ENCODE measurements around the gene IL15RA.

IL15RA gene

GRCh38 chr10:5943536-5943935 is 33.8 kb downstream of the IL15RA start:
- no peak for TF ChIP-seq ZFX (IDR thresholded peaks at IDR 0.05; ENCODE audit: borderline replicate concordance)
- TF ChIP-seq CTCF (IDR thresholded peaks at IDR 0.05): no peak
- no peak overlapping the region for H3K27ac ChIP-seq

GRCh38 chr10:5942474-5942873 is 34.9 kb downstream of the IL15RA start:
- no peak overlapping the region for H3K27ac ChIP-seq
- no peak for TF ChIP-seq ZFX (IDR thresholded peaks at IDR 0.05; ENCODE audit: borderline replicate concordance)

GRCh38 chr10:5942001-5942400 is 35.3 kb downstream of the IL15RA start:
- no peak overlapping the region for H3K27ac ChIP-seq
- no peak for TF ChIP-seq CTCF (IDR thresholded peaks at IDR 0.05)
- TF ChIP-seq ZFX (IDR thresholded peaks at IDR 0.05; ENCODE audit: borderline replicate concordance): no peak

- no peak overlapping the region for H3K27ac ChIP-seq
- TF ChIP-seq ZFX (IDR thresholded peaks at IDR 0.05; ENCODE audit: borderline replicate concordance) (no peak), CTCF (IDR thresholded peaks at IDR 0.05) (no peak)
Measured at GRCh38 chr10:5941579-5941978, 35.8 kb downstream of the IL15RA start.

- no peak overlapping the region for H3K27ac ChIP-seq
- TF ChIP-seq CTCF (IDR thresholded peaks at IDR 0.05) (no peak), ZFX (IDR thresholded peaks at IDR 0.05; ENCODE audit: borderline replicate concordance) (no peak)
Measured at GRCh38 chr10:5940807-5941218, 36.5 kb downstream of the IL15RA start.

- TF ChIP-seq CTCF (IDR thresholded peaks at IDR 0.05) (no peak), ZFX (IDR thresholded peaks at IDR 0.05; ENCODE audit: borderline replicate concordance) (no peak)
- H3K27ac ChIP-seq: no peak overlapping the region
Measured at GRCh38 chr10:5938291-5938690, 39.1 kb downstream of the IL15RA start.

- no peak overlapping the region for H3K27ac ChIP-seq
- TF ChIP-seq ZFX (IDR thresholded peaks at IDR 0.05; ENCODE audit: borderline replicate concordance) (no peak), CTCF (IDR thresholded peaks at IDR 0.05) (no peak)
Measured at GRCh38 chr10:5937016-5937415, 40.3 kb downstream of the IL15RA start.

GRCh38 chr10:5935628-5936027 is 41.7 kb downstream of the IL15RA start:
- H3K27ac ChIP-seq: no peak overlapping the region

More at GRCh38 chr10:5935628-5936027, 41.7 kb downstream of the IL15RA start:
- TF ChIP-seq CTCF (IDR thresholded peaks at IDR 0.05) (no peak), ZFX (IDR thresholded peaks at IDR 0.05; ENCODE audit: borderline replicate concordance) (no peak)
